WTC11 (cell line): ENCODE data around the gene RPS27. TPM values are rescaled to one million over a fixed set of nuclear protein-coding genes. Genes with fewer than 3 reads are reported as not detected.

Source experiments
- ATAC-seq: fragments of 200-7000 bp; cut with Tn5 transposase; 2 replicates; pipeline ENCODE4 v1.10.0; 2021; ENCODE audit warnings: mild to moderate bottlenecking, moderate library complexity
- CTCF ChIA-PET: fragments of 300-600 bp; sonication (Branson Sonifier 250); formaldehyde crosslinking; loops from one replicate; lab custom pipeline; 2021; ENCODE audit warnings: antibody characterized with exemption; lab: Charles Lee
- POLR2A ChIA-PET: fragments of 350-600 bp; sonication (Branson Sonifier 250); formaldehyde crosslinking; loops from one replicate; lab custom pipeline; 2021; ENCODE audit warnings: antibody characterized with exemption; lab: Charles Lee
- DNase-seq: peaks from one replicate; pipeline ENCODE4 v3.0.0; 2021; ENCODE audit warnings: low spot score
- H3K27ac Mint-ChIP-seq: 2 replicates; pipeline ENCODE4 v1.8.0; 2021; ENCODE audit warnings: mixed read lengths
- H3K27me3 Mint-ChIP-seq: 2 replicates; pipeline ENCODE4 v1.8.0; 2021; ENCODE audit warnings: low read depth, mild to moderate bottlenecking, moderate library complexity, mixed read lengths
- H3K36me3 Mint-ChIP-seq: 2 replicates; pipeline ENCODE4 v1.8.0; 2021; ENCODE audit warnings: mixed read lengths
- H3K4me1 Mint-ChIP-seq: 2 replicates; pipeline ENCODE4 v1.8.0; 2022; ENCODE audit warnings: mixed read lengths
- H3K4me3 Mint-ChIP-seq: 2 replicates; pipeline ENCODE4 v1.8.0; 2021; ENCODE audit warnings: mild to moderate bottlenecking, moderate library complexity, mixed read lengths
- H3K9me3 Mint-ChIP-seq: 2 replicates; pipeline ENCODE4 v1.8.0; 2021; ENCODE audit warnings: mixed read lengths
- AFF4 ChIP-seq: sonication (generic); formaldehyde crosslinking; IDR thresholded peaks from 2 replicates; pipeline ENCODE4 v1.8.1; 2023; ENCODE audit warnings: mild to moderate bottlenecking, missing genetic modification reagents, borderline replicate concordance
- ATF6 ChIP-seq: sonication (generic); formaldehyde crosslinking; IDR thresholded peaks from 2 replicates; pipeline ENCODE4 v1.8.1; 2023; ENCODE audit warnings: mild to moderate bottlenecking, missing genetic modification reagents
- CREM ChIP-seq: sonication (generic); formaldehyde crosslinking; IDR thresholded peaks from 2 replicates; pipeline ENCODE4 v1.8.1; 2022; ENCODE audit warnings: mild to moderate bottlenecking, missing genetic modification reagents, moderate library complexity
- GTF2I ChIP-seq: fragments of 250-450 bp; sonication (Bioruptor Pico); conservative IDR thresholded peaks from 2 replicates; pipeline ENCODE4 v1.4.0; 2021; ENCODE audit warnings: mild to moderate bottlenecking
- HMGA2 ChIP-seq: fragments of 250-450 bp; sonication (Bioruptor Pico); IDR thresholded peaks from 2 replicates; pipeline ENCODE4 v1.4.0; 2021; ENCODE audit warnings: mild to moderate bottlenecking, moderate library complexity
- MXD4 ChIP-seq: fragments of 250-450 bp; sonication (Bioruptor Pico); IDR thresholded peaks from 2 replicates; pipeline ENCODE4 v1.8.0; 2021; ENCODE audit warnings: mild to moderate bottlenecking, moderate library complexity, borderline replicate concordance
- NR3C1 ChIP-seq: sonication (generic); formaldehyde crosslinking; conservative IDR thresholded peaks from 2 replicates; pipeline ENCODE4 v1.8.1; 2023; ENCODE audit warnings: low read depth, mild to moderate bottlenecking, missing genetic modification reagents
- OVOL2 ChIP-seq: fragments of 250-450 bp; sonication (Bioruptor Pico); IDR thresholded peaks from 2 replicates; pipeline ENCODE4 v1.9.0; 2021; ENCODE audit warnings: mild to moderate bottlenecking, borderline replicate concordance
- RELA ChIP-seq: sonication (generic); formaldehyde crosslinking; IDR thresholded peaks from 2 replicates; pipeline ENCODE4 v1.8.1; 2022; ENCODE audit warnings: missing genetic modification reagents, mild to moderate bottlenecking, borderline replicate concordance
- SMAD3 ChIP-seq: sonication (generic); formaldehyde crosslinking; IDR thresholded peaks from 2 replicates; pipeline ENCODE4 v1.8.0; 2022; ENCODE audit warnings: missing genetic modification reagents, mild to moderate bottlenecking, borderline replicate concordance
- SP1 ChIP-seq: sonication (generic); formaldehyde crosslinking; conservative IDR thresholded peaks from 2 replicates; pipeline ENCODE4 v1.8.1; 2022; ENCODE audit warnings: missing genetic modification reagents
- ZBTB21 ChIP-seq: sonication (generic); formaldehyde crosslinking; IDR thresholded peaks from 2 replicates; pipeline ENCODE4 v1.8.1; 2023; ENCODE audit warnings: mild to moderate bottlenecking, missing genetic modification reagents, borderline replicate concordance
- ZNF138 ChIP-seq: sonication (generic); formaldehyde crosslinking; conservative IDR thresholded peaks from 2 replicates; pipeline ENCODE4 v1.8.1; 2022; ENCODE audit warnings: mild to moderate bottlenecking, moderate library complexity, missing genetic modification reagents
- ZNF263 ChIP-seq: sonication (generic); formaldehyde crosslinking; IDR thresholded peaks from 2 replicates; pipeline ENCODE4 v1.8.1; 2022; ENCODE audit warnings: low read depth, mild to moderate bottlenecking, moderate library complexity, missing genetic modification reagents
- ZNF423 ChIP-seq: fragments of 250-450 bp; sonication (Bioruptor Pico); IDR thresholded peaks from 2 replicates; pipeline ENCODE4 v2.1.2; 2022; ENCODE audit warnings: mild to moderate bottlenecking, moderate library complexity
- ZNF512 ChIP-seq: sonication (generic); formaldehyde crosslinking; IDR thresholded peaks from 2 replicates; pipeline ENCODE4 v1.8.1; 2022; ENCODE audit warnings: missing genetic modification reagents, borderline replicate concordance
- ZNF532 ChIP-seq: fragments of 250-450 bp; sonication (Bioruptor Pico); IDR thresholded peaks from 2 replicates; pipeline ENCODE4 v1.9.0; 2021; ENCODE audit warnings: mild to moderate bottlenecking, borderline replicate concordance
- total RNA-seq: library from RNA; stranded (reverse); gene quantifications from 3 replicates; pipeline ENCODE4 v1.2.3, GENCODE V29; 2021

RPS27 gene
- total RNA-seq, 1 experiment from 2014 or later = 2,141 TPM

- no peak for ATAC-seq
- H3K27ac Mint-ChIP-seq = no peak overlapping the region
- H3K9me3 Mint-ChIP-seq = peaks cover 5% of the 10 kb centered on the region
- peaks cover 27% of the 10 kb centered on the region for H3K36me3 Mint-ChIP-seq
- no peak for DNase-seq
- no peaks in the 10 kb centered on the region for H3K27me3 Mint-ChIP-seq
- TF ChIP-seq OVOL2 (CRISPR knock-in tag) (no peak), CREM (CRISPR knock-in tag) (no peak), ZNF532 (CRISPR knock-in tag) (no peak), SMAD3 (CRISPR knock-in tag) (no peak), ZNF512 (CRISPR knock-in tag) (no peak), GTF2I (CRISPR knock-in tag) (no peak), ATF6 (CRISPR knock-in tag) (no peak), NR3C1 (no peak), RELA (CRISPR knock-in tag) (no peak), SP1 (CRISPR knock-in tag) (no peak), ZNF138 (CRISPR knock-in tag) (no peak), ZBTB21 (CRISPR knock-in tag) (no peak), HMGA2 (CRISPR knock-in tag) (no peak), ZNF263 (no peak), ZNF423 (CRISPR knock-in tag) (no peak), AFF4 (CRISPR knock-in tag) (no peak), MXD4 (CRISPR knock-in tag) (no peak)
- H3K4me3 Mint-ChIP-seq = no peak overlapping the region
- peaks cover 28% of the 10 kb centered on the region for H3K4me1 Mint-ChIP-seq
- POLR2A ChIA-PET = no interaction called here
- CTCF ChIA-PET = no interaction called here
Measured at GRCh38 chr1:153970346-153970745, 20.2 kb upstream of the RPS27 start.
